Germinal center (tissue), 1 donor: ENCODE measurements around the gene NT5DC3.
"Not testable (repeated sequence)": the region's sequence is repeated elsewhere in the genome, so short reads cannot be mapped to it uniquely, and the experiment has no call there.

Experiments used
- DNase-seq: peaks from one replicate; pipeline ENCODE4 v3.0.0; 2012; ENCODE audit warnings: mixed read lengths, low spot score

The NT5DC3 gene

DNA sequence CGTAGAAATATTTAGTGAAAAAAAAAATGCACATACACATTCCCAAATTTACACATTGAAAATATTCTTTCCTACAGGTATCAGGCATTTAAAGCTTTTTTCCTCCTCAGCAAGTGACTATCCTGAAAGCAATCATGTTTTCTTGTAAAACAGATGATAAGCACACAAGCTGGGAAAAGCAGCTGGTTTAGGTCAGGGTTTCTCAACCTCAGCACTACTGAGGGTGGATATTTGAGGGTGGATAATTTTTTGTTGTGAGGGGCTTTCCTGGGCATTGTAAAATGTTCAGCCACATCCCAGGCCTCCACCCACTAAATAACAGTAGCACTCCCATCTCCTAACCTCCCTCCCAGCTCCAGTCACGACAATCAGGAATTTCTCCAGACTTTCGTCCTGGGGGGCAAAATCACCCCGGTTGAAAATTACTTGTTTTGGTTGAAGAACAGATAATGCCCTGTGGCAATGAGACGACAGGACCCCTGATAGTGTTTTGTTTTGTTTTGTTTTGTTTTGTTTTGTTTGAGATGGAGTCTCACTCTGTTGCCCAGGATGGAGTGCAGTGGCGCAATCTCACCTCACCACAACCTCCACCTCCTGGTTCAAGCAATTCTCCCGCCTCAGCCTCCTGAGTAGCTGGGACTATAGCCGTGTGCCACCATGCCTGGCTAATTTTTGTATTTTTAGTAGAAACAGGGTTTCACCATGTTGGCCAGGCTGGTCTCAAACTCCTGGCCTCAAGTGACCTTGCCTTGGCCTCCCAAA lies 15.0 kb upstream of the NT5DC3 start:
- no peak for DNase-seq

DNA sequence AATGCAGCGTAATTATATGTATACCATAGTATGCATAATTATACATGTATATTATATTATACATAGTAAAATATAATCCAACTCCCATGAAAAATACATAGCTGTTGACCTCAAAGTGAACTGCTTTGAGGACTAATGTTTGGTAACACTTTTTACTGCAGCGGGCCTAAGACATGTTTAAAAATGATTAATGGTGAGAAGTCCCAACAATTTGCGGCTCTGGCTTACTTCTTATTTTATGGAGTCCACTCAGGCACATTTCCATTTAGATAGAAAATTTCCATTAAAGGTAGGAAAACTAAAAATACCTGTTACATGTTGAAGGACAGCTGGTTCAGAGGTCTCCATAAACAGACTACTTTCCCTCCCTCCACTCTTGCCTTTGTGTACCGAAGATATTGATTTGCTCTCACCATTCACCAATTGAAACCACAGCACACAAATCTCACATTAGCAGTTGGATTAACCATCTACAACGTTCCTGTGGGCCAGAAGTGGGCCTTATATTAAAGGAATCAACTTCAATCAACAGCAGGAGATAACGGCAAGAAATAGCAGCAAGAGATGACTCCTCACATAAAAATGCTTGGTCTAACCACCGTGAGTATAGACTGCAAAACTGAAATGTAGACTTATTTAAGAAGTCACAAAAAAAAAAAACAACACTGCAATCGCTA lies 14.1 kb upstream of the NT5DC3 start:
- no peak for DNase-seq

DNA sequence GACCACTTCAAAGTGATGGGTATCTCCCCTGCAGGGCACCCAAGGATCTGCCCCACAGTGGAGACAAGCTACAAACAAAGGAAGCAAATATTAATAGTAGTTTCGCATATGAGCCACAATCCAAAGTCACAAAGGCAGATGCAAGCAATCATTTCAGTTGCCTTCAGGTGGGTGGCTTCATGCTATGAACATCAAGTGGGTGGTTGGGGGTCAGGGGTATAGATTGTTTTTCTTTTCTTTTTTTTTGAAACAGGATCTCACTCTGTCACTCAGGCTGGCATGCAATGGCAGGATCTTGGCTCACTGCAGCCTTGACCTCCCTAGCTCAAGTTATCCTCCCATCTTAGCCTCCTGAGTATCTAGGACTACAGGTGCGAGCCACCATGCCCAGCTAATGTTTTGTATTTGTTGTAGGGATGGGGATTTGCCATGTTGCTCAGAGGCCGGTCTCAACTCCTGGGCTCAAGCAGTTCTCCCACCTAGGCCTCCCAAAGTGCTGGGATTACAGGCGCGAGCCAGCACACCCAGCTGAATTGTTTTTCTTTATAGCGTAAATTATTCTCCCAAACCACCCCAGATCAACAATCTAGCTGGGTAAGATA lies 13.4 kb upstream of the NT5DC3 start:
- DNase-seq: no peak

DNA sequence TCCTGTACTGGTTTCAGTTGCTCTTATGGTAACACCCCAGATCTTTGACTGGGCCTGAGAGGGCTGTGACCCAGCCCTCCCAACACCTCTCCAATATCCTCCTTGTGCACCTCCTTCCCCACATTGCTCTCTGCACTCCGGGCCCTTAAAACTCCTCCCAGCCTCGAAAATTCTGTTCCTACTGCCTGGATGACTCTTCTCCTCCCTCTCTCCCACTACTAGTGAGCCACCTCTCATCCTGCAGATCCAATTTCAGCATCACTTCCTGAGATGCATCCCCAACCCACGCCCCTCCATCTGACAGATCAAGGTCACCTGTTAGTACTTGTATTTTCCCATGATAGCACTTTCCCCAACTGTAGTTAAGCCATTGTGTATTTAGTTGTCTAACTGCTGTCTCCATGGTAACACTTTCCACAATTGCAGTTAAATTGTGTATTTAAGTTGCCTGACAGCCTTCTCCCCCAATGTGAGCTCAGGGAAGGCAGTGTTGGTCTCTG lies 11.5 kb upstream of the NT5DC3 start:
- no peak for DNase-seq

DNA sequence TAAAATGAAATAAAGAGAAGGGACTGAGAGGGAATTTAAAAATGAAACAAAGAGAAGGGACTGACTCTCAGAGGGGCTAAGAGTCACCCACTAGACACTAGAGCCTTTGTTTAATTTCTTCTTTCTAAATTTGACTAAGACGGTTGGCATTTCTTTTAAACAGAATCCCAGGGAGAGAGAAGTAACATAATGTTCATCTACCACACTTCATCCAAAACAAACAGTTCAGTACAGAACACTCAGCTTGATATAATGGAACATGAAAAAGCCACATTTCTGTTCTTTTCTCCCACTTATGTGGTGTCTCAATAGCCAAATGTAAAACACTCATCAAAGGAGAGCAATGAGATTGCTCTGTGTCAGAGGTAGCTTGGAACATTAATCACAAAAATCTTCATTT lies 10.1 kb upstream of the NT5DC3 start:
- no peak for DNase-seq

DNA sequence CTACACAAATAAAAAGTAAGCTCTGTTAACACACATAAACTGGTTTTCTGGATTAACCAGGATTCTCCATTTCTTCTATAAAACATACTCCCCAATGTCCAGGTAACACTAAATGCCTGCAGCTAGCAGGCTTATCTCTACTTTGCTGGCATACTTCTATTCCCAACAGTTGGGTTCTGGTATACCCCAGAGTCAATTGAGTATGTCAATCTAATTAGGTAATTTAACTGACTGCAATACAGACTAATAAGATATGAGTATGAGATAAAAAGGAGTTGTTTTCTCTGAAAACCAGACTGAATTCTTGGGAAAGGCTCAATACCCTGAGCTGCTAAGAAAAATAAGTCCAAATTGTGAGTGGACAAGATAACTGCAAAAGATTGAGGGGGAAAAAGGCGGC lies 9.4 kb upstream of the NT5DC3 start:
- no peak for DNase-seq

DNA sequence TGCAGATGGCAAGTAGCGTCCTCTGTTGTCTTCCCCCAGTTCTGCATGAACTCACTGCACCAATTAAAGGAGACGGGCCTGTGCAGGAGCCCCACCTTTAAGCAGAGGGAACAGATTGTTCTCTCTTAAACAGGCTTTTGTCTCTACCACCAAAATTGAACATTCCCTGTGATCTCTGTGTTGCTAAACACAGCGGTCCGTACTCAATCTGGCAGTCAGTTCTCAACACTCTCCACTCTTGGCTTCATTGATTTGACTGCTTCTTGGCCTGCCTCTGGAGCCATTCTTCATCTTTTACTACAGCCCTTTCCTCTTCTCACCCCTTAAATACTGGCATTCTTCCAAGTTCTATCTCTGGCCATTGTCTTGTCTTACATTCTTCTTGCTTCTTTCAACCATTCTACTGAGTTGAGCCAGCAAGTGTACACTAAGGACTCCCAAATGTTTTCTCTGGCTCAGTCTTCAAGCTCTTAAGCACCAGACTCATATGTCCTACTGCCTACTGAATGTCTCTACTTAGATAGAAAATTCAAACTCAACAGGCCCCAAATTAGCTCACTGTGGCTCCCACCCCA lies 8.0 kb upstream of the NT5DC3 start:
- no peak for DNase-seq

DNA sequence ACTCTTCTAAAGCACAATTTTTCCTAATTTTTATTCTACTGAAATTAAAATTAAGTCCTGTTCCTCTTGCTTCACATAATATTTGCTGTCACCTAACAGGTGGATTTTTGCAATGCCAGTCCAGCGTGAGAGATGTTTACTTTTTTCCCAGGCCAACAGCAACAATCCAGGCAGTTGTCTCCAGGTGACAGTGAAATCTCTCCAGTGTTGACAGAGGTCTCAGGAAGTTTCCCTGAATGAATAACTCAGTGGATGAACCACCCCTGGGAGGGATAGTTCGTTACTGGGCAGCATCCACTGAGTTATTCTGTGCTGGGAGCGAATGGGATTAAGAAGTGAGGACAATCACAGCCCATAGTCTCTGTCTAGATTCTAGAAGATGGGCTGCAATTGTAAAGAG lies 7.1 kb upstream of the NT5DC3 start:
- DNase-seq: no peak

DNA sequence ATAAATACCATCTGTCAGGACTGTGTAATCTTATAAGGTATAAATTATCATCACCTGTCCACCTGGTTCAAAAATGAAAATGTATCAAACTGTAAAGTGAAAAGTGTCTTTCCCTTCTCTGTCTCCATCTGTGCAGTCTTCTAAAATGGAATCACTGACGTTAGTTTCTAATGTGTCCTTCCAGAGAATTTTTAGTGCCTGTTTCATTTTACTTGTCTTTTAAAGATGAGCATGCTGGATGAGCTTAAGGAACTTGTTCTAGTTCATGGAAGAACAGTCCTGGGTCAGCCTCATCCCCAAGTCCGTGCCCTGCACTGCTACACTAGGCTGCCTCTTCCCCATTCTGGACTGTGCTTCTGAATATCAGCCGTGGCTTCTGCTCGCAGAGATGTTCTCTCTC lies 5.4 kb upstream of the NT5DC3 start:
- DNase-seq: no peak

DNA sequence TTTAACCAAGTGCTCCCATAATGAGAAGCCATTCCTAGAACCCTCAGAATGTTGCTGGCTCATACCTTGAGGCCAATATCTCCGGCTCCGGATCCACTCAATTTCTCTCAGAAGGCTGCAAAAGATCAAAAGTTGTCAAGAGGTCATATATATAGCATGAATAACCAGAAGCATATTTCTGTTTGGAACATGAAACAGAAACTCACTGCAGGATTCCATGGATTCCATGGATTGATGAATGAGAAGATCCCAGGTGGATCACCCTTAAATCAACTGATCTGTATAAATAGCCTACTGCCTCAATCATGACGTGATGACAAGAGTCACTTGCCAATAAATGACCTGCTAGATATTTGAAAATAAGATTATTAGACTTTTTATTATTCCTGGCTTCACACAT lies 3.3 kb upstream of the NT5DC3 start:
- DNase-seq: no peak

DNA sequence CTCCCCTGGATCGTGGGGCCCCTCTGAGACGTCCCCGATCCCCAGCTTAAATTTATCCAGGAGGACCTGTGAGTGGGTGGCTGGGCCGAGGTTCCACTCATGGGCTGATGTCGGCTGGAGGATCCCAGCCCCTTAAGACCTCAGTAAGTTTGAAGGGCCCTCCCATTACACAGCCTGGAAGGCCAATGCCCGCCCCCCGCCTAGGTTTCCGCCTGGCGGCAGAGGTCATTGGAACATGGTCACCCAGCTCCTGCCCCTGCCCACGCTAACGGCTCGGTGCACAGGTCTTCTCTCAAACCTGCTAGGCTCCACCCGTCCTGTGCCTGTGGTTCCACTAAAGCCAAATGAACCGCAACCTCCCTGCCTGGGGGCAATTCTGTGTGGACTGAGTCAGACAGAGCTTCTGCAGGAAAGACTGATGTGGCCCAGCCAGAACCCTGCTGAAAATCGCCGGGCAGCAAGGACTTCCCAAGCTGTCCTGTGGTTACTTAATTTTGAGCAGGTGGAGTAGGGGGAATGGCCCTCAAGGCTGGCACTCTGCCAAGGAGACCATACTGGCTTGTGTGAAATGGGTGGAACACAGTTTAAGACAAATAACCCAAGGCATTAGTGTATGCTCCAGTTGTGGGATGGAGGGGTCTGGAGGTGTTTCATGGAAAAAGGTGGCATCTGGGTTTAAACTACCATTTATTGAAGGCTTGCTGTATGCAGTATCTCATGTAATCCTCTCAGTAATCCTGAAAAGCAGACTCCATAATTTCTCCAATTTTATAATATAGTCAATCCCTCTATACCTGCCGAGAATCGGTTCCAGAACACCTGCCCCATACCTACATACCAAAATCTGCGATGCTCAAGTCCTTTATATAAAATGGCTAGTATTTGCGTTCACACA lies 903 bp upstream of the NT5DC3 start:
- peak; percentile 9 for DNase-seq

DNA sequence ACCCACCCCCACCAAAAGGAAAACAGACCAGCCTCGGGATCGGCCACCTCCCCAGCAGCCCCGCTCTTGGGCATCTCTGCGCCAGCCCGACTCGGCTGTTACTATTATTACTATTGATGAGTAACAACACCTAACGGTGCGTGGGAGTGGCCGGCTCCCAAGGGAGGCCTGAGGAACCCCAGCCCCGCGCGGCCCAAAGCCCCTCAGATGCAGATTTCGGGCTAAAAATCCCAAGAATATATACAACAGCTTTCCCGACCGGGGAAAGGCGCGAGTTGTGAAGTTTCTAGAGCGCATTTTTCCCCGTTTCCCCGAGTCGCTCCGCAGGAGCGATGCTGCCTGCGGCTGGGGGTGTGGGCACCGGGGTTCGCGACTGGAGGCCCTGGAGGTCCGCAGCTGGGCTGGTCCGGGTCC lies 565 bp downstream of the NT5DC3 start:
- DNase-seq: no peak

DNA sequence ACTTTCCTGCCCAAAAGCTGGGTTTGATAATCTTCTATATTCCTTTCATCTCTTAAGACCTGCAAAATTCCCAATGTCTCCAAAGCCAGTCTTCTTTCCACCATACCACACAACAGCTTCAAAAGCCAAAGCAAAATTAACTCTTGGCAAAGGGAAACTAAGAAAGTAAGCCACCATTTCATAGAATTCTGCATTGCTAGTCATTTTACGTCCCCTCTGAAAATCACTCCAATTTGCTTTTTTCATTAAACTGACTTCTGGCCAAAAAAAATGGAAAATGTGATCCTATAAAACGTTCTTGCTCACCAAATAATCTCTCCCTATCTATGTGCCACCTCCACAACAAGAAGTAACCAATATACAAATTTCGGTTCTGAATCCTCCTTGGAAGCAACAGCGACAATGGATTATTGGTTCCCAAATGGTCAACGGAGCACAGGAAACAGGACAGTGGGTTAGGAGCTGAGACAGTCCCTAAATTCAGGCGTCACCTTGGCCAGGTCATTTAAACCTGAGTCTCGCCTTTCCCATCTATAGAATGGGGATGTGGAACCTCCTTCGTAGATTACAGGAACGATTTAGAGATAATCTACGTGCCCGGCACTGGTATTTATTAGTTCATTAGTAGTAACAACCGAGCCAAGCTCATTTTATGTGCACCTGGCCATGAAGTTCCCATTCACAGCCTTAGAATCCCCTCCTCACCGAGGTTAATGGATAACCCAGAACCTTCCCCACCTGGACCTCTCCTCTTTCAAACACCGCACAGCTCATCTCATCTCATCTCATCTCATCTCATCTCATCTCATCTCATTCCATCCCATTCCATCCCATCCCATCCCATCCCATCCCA lies 1.2 kb downstream of the NT5DC3 start:
- DNase-seq: no peak

DNA sequence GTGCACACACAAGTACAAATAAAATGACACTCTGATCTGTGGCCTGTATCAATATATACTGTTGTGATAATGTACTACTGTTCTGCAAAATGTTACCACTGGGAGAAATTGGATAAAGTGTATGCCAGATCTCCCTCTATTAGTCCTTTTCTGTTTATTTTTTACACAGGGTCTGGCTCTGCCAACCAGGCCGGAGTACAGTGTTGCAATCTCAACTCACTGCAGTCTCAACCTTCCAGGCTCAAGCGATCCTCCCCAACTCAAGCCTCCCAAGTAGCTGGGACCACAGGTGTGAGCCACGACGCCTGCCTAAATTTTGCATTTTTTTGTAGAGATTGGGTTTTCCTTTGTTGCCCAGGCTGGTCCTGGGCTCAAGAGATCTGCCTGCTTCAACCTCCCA lies 1.9 kb downstream of the NT5DC3 start:
- DNase-seq: no peak

DNA sequence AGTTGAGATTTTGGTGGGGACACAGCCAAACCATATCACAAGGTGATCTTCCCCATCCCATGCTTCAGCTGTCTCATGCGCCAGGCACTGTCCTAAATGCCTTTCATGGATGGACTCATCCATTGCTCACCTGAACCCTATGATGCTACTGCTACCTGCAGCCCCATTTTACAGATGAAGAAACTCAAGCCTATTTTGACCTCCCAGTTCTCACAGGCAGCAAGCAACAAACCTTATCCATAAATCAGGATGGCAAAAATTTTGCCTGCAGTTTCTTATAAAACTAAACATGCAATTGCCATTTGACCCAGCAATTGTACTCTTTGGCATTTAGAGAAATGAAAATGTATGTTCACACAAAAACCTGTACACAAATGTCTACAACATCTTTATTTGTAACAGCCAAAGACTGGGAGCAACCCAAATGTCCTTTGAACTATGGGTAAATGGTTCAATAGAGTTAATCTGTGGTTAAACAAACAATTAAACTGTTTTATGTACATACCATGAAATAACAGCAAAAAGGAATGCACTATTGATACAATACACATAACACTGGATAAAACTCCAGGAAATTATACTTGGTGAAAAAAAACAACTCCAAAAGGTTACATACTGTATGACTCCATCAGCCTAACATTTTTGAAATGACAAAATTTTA lies 2.6 kb downstream of the NT5DC3 start:
- DNase-seq: no peak

DNA sequence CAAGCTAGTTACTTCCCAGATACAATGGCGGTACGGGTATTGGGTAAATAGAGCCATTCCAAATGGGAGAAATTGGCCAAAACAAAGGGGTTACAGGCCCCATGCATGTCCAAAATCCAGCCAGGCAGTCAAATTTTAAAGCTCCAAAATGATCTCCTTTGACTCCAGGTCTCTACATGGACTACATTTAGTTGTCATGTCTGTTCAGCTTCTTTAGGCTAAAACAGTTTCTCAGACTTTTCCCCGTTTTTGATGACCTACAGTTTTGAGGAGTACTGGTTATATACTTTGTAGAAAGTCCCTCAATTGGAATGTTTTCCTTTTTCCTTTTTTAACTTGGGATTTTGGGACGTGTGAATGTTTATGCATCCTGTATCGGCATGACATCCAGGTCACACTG lies 4.7 kb downstream of the NT5DC3 start:
- DNase-seq: no peak

DNA sequence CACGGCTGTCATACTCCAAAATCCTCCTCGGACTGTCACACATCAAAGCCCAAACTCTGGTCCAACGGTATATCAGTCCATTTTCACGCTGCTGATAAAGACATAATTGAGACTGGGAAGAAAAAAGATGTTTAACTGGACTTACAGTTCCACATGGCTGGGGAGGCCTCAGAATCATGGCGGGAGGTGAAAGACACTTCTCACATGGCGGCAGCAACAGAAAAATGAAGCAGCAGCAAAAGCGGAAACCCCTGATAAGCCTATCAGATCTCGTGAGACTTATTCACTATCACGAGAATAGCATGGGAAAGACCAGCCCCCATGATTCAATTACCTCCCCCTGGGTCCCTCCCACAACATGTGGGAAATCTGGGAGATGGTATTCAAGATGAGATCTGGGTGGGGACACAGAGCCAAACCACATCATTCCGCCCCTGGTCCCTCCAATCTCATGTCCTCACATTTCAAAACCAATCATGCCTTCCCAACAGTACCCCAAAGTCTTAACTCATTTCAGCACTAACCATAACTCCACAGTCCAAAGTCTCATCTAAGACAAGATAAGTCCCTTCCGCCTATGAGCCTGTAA lies 5.2 kb downstream of the NT5DC3 start:
- not testable (repeated sequence) for DNase-seq

DNA sequence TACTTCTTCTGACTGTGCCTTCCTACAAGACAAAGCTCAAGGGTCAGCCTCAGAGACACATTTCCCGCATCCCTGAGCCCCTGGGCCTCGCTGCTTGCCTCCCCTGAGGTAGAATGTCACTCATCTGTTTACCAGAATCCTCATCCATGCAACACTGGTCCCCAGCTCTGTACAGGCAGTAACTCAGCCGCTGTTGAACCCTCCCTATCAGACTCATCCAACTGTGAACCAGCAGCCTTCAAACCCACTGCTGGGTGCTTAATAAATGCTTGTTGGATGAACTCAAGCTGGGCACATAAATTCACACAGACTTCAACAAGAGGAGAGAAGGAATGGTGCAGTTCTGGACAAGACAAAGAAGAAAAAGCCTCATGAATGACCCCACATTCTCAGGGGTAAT lies 6.1 kb downstream of the NT5DC3 start:
- no peak for DNase-seq

DNA sequence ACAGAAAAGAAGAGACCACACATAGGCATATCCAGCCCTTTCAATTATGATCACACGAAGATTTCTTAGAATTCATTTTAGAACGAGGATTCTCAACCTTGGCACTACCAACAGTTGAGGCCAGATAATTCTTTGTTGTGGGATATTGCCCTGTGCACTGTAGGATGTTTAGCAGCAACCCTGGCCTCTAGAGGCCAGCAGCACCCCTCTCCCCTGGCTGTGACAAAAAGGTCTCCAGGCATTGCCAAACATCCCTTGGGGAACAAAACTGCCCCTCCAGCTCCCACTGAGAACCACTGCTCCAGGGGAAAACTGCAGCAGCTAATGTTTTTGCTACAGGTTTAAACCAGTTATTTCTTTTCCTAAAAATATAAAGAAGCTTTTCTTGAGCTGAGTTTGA lies 7.1 kb downstream of the NT5DC3 start:
- no peak for DNase-seq
